AG10803 (cell line): ENCODE results near the gene SLC2A5.

Experiments
- DNase-seq: peaks from one replicate; pipeline ENCODE4 v3.0.0; 2010; ENCODE audit warnings: low read depth
- H3K4me3 ChIP-seq: 2 replicates; pipeline ENCODE4 v1.5.1; 2011; ENCODE audit warnings: mild to moderate bottlenecking, low read length, control low read depth
- CTCF ChIP-seq: conservative IDR thresholded peaks from 2 replicates; pipeline ENCODE4 v1.5.1; 2011; ENCODE audit warnings: mild to moderate bottlenecking, low read length, control low read depth, inconsistent platforms

SLC2A5 gene

GRCh38 chr1:9050803-9051202, 18.6 kb downstream of the SLC2A5 start:
- H3K4me3 ChIP-seq = no peak overlapping the region
- TF ChIP-seq CTCF = no peak
- DNase-seq = no peak

- no peak for DNase-seq
Observed at GRCh38 chr1:9048551-9048950, 20.9 kb downstream of the SLC2A5 start.

GRCh38 chr1:9047019-9047418, 22.4 kb downstream of the SLC2A5 start:
- no peak for TF ChIP-seq CTCF
- no peak for DNase-seq
- H3K4me3 ChIP-seq = no peak overlapping the region

More at GRCh38 chr1:9048551-9048950, 20.9 kb downstream of the SLC2A5 start:
- no peak for TF ChIP-seq CTCF
- H3K4me3 ChIP-seq = no peak overlapping the region

- no peak for TF ChIP-seq CTCF
- DNase-seq = no peak
- no peak overlapping the region for H3K4me3 ChIP-seq
Observed at GRCh38 chr1:9045861-9046510, 23.4 kb downstream of the SLC2A5 start.

DNA sequence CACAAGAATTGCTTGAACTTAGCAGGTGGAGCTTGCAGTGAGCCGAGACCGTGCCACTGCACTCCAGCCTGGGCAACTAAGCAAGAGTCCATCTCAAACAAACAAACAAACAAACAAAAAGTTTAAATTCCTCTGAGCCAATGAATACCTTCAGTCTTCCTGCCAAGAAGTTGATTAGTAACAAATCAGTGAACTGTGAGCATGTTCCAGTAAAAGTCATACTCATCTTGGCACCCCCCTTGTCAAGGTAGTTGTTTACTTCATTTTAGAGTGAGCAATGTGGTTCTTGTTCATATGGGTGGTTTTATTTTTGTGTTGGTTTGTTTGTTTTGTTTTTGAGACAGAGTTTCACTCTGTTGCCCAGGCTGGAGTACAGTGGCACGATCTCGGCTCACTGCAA, 25.2 kb downstream of the SLC2A5 start:
- TF ChIP-seq CTCF = no peak
- no peak overlapping the region for H3K4me3 ChIP-seq
- no peak for DNase-seq

- TF ChIP-seq CTCF = no peak
- no peak for DNase-seq
- no peak overlapping the region for H3K4me3 ChIP-seq
Observed at GRCh38 chr1:9042272-9042671, 27.2 kb downstream of the SLC2A5 start.

- DNase-seq = no peak
Observed at GRCh38 chr1:9041116-9041779, 28.2 kb downstream of the SLC2A5 start.

More at GRCh38 chr1:9041116-9041779, 28.2 kb downstream of the SLC2A5 start:
- TF ChIP-seq CTCF = no peak
- H3K4me3 ChIP-seq = no peak overlapping the region
